ENCODE results near the gene PIGT. TPM values are rescaled to one million over a fixed set of nuclear protein-coding genes. Genes with fewer than 3 reads are reported as not detected.

PIGT gene
- total RNA-seq, 1 donor from 2014 or later: 74.5 TPM

GRCh38 chr20:45387274-45387673, 28.7 kb upstream of the PIGT start:
- no peaks in the 10 kb centered on the region for H3K27me3 Mint-ChIP-seq
- CTCF ChIA-PET: interaction anchor here (1.0 to 2.4 kb wide), 2 partner anchors 13 to 49 kb away, joined by 7 to 11 read pairs; no protein-coding TSS in a partner anchor
- H3K4me3 Mint-ChIP-seq: no peak overlapping the region
- intact Hi-C loops (cut with micrococcal nuclease): loop anchor here (2.0 kb wide), 1 partner anchor 20 kb away; no protein-coding TSS in a partner anchor
- H3K9me3 Mint-ChIP-seq: peaks cover 2% of the 10 kb centered on the region
- H3K4me1 Mint-ChIP-seq: peaks cover 5% of the 10 kb centered on the region
- TF ChIP-seq CTCF (IDR thresholded peaks at IDR 0.05): no peak
- H3K36me3 Mint-ChIP-seq (ENCODE audit: low read depth): peaks cover 8% of the 10 kb centered on the region
- no peak for DNase-seq
- no peak for ATAC-seq (ENCODE audit: low read depth)
- no peak overlapping the region for H3K27ac Mint-ChIP-seq
- POLR2A ChIA-PET: interaction anchor here (1.3 kb wide), 1 partner anchor 28 kb away, joined by 4 read pairs; the partner anchor contains the start of gene PIGT

GRCh38 chr20:45390931-45391330, 25.0 kb upstream of the PIGT start:
- CTCF ChIA-PET: interaction anchor here (1.0 kb wide), 1 partner anchor 17 kb away, joined by 3 read pairs; no protein-coding TSS in a partner anchor
- Mint-ChIP-seq H3K4me3 (no peak overlapping the region), H3K9me3 (peaks cover 2% of the 10 kb centered on the region), H3K4me1 (peaks cover 5% of the 10 kb centered on the region), H3K27ac (no peak overlapping the region), H3K27me3 (no peaks in the 10 kb centered on the region), H3K36me3 (ENCODE audit: low read depth) (peaks cover 14% of the 10 kb centered on the region)
- no peak for TF ChIP-seq CTCF (IDR thresholded peaks at IDR 0.05)
- intact Hi-C loops (cut with micrococcal nuclease): no loop called here
- ATAC-seq (ENCODE audit: low read depth) (no peak), DNase-seq (no peak)
- POLR2A ChIA-PET: no interaction called here

- Mint-ChIP-seq H3K4me3 (no peak overlapping the region), H3K4me1 (peaks cover 5% of the 10 kb centered on the region), H3K27ac (no peak overlapping the region), H3K9me3 (peaks cover 2% of the 10 kb centered on the region), H3K27me3 (no peaks in the 10 kb centered on the region), H3K36me3 (ENCODE audit: low read depth) (peaks cover 14% of the 10 kb centered on the region)
- DNase-seq (no peak), ATAC-seq (ENCODE audit: low read depth) (no peak)
- POLR2A ChIA-PET: no interaction called here
- CTCF ChIA-PET: interaction anchor here (1.0 kb wide), 1 partner anchor 18 kb away, joined by 3 read pairs; no protein-coding TSS in a partner anchor
- intact Hi-C loops (cut with micrococcal nuclease): no loop called here
- no peak for TF ChIP-seq CTCF (IDR thresholded peaks at IDR 0.05)
These were observed 24.4 kb upstream of the PIGT start for GRCh38 chr20:45391559-45391958.

- Mint-ChIP-seq H3K4me3 (no peak overlapping the region), H3K27me3 (no peaks in the 10 kb centered on the region), H3K4me1 (no peaks in the 10 kb centered on the region), H3K9me3 (no peaks in the 10 kb centered on the region), H3K27ac (no peak overlapping the region), H3K36me3 (ENCODE audit: low read depth) (peaks cover 10% of the 10 kb centered on the region)
- intact Hi-C loops (cut with micrococcal nuclease): no loop called here
- DNase-seq: no peak
- ChIA-PET POLR2A (interaction anchor here (0.6 kb wide), 1 partner anchor 20 kb away, joined by 5 read pairs; no protein-coding TSS in a partner anchor), CTCF (no interaction called here)
- TF ChIP-seq CTCF (IDR thresholded peaks at IDR 0.05): no peak
- no peak for ATAC-seq (ENCODE audit: low read depth)
These were observed 23.2 kb upstream of the PIGT start for GRCh38 chr20:45392733-45393132.

- ChIA-PET POLR2A (no interaction called here), CTCF (interaction anchor here (1.7 kb wide), 1 partner anchor 22 kb away, joined by 5 read pairs; no protein-coding TSS in a partner anchor)
- Mint-ChIP-seq H3K27ac (no peak overlapping the region), H3K4me1 (no peaks in the 10 kb centered on the region), H3K27me3 (no peaks in the 10 kb centered on the region), H3K4me3 (no peak overlapping the region), H3K9me3 (peaks cover 4% of the 10 kb centered on the region), H3K36me3 (ENCODE audit: low read depth) (peaks cover 12% of the 10 kb centered on the region)
- intact Hi-C loops (cut with micrococcal nuclease): no loop called here
- ATAC-seq (ENCODE audit: low read depth) (no peak), DNase-seq (no peak)
- no peak for TF ChIP-seq CTCF (IDR thresholded peaks at IDR 0.05)
These were observed 21.5 kb upstream of the PIGT start for GRCh38 chr20:45394221-45395113.

Data from activated B cell treated with CpG ODN at 0.5 μM for 24 hours (primary cell).